AG20443 (cell line): ENCODE measurements around the gene SMPX.

Experiments used
- DNase-seq: peaks from one replicate; pipeline ENCODE4 v3.0.0; 2012; ENCODE audit warnings: low spot score, mixed read lengths

Gene SMPX

DNA sequence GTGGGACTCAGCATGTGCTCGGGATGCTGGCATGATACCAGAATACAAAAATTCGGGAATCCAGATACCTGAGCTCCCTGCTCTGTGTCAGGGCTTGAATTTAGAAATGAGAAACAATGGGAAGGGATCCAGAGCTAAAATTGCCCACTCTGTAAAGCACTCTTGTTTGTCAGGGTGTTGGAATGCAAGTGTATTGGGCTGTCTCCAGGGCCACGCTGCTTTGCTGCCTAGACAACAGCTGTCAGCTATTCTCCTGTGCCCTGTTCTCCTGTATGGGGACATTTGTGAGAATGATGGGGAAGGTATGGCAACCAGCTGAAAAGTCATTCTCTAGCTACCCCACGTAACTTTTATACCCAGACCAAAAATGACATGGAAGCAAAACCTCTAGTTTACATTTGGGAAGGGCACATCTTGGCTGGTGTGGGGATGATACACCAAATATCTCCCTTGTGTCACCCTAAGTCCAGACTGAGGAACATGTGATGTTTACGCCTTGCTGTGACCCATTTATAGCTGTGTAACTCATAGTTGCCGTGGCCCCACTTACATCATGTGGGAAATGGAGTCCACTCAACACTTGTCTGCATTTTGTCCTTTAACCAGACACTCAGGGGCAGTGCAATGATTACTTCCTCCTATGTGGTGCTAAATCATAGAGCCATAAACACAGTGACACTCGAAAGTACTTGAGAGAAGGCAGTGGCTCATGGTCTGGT lies 46.6 kb downstream of the SMPX start:
- DNase-seq = peak; percentile 9

DNA sequence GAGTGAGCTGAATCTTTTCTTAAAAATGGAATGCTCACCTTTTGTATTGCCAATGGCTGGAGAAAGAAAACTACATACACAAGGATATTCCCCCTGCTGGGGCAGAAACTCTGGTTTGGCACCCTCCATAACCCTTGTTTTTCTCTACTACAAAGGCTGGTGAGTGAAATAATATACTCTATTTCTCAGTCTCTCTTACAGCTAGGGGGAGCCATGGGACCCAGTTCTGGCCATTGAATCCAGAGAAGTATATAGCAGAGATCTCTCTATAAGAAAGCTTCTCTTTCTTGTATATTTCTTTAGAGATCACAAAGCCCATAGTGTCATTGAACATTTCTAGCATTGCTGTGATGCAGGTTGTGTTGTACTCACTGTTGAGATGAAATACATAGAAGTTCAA lies 49.8 kb downstream of the SMPX start:
- DNase-seq = no peak

- DNase-seq = no peak
Observed at GRCh38 chrX:21705225-21705624, 52.7 kb downstream of the SMPX start.

DNA sequence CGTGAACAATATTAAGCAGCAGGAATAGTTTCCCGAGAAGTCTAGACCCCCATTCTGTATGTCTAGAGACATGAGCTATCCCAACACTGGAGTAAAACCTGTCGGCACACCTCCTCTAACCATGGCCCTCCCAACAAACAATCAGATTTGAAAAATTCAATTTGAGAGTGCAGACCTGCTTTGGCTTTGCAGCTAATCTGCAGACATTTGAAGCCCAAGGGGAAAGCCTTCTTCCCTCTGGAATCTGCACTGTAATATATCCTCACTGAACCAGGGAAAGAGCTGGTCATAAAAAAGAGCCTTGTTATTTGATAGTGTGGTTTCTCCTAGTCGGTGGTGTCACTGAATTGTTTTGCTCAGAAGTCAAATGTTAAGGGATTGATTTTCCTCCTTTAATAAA lies 55.2 kb downstream of the SMPX start:
- no peak for DNase-seq

- no peak for DNase-seq
Observed at GRCh38 chrX:21700967-21701366, 56.9 kb downstream of the SMPX start.

GRCh38 chrX:21700275-21700674 lies 57.6 kb downstream of the SMPX start:
- DNase-seq = no peak

DNA sequence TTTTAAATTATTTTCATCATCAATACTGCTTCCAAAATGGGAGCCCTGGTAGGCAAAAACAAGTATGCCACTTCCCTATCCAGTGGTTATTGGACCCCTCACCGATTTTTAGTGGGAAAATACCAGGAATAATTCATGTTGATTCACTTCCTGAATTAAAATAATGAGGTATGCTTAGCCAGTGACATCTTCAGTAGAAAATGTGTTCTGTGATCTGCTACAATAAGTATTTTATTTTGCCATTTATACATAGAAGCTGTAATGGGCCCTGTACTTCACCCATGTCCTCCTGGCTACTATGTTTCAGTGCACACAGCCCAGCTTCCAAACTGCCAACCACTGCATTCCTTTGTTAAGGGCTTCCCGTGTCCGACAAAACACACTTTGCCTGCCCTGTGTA lies 58.8 kb downstream of the SMPX start:
- no peak for DNase-seq

- no peak for DNase-seq
Observed at GRCh38 chrX:21698272-21698671, 59.6 kb downstream of the SMPX start.

DNA sequence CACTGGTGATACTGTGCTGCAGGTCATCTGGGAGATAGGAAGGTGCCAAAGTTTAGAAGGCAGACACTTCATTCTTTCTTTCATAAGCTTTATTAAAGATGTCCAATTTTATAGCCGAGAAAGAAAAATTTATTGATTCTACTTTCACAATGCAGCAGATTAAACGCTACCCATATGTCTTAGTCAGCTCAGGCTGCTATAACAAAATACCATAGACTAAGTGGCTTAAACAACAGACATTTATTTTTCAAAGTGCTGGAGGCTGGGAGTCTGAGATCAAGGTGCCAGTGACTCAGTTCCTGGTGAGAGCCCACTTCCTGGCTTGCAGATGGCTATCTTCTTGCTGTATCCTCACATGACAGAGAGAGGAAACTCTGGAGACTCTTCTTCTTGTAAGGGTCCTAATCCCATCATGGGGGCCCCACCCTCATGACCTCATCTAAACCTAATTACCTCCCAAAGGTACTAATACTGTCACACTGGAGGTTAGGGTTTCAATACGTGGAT lies 66.4 kb downstream of the SMPX start:
- no peak for DNase-seq

DNA sequence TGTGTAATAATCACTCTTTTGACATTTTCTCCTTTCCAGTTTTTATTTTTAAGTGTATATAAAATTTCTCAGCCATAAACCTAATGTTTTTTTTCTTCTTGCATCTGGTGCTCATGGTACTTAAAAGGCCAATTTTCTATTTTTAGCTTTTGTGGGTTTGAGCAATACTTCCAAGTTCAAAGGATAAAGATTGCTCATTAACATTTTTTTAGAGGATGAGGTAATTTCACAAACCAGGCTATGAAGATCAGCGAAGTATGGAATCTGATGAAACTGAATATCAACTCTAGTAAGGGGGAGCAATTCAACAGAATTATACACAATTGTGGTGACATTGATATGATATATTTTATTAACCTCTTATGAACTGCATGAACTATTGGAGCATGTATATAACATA lies 74.0 kb downstream of the SMPX start:
- DNase-seq = peak; percentile 11

GRCh38 chrX:21678048-21678612 lies 79.8 kb downstream of the SMPX start:
- no peak for DNase-seq

DNA sequence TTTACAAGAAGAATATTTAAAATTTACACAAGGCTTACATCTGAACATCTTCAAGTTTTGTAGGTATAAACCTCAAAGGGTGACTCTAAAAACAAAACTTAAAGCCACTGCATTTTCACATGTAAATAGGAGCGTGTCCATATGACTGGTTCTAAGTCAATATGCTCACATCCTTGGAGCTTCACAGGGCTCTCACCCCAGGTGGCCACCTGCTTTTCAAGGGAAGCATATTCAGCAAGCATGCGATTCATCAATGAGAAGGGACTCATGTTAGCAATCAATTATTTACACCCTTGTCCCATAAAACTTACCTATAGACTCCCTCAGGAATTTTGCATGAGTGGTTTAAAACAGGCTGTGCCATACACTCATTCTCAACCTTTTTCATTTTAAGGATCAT lies 82.0 kb downstream of the SMPX start:
- DNase-seq = no peak

DNA sequence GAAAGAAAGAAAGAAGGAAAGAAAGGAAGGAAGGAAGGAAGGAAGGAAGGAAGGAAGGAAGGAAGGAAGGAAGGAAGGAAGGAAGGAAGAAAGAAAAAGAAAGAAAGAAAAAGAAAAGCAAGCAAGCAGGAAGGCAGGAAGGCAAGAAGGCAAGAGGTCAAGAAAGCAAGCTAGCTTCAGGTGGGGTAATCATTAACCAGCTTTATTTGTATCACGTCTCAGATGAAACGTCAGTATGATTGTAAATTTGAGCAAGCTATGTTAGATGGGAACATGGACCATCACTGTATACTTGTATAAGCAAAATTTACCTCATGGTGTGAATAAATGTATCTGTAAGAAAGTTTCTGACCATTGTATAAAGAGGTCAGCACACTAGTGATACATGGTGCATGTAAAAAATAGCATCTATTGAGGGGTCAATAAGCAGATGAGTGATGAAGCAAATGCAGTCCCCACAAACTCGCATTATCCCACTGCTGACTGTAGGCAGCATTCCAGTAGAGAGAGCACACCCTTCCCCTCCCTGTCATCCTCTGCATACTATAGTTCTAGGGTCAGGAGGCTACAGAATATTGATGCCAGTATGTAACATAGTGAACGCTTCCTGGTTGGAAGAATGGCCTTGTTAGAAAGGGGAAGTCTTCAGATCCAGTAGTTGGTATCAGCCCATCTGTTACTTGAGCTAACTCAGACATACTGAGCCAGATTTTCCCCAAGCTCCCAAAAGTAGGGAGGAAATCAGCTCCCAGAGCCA lies 83.3 kb downstream of the SMPX start:
- DNase-seq = no peak

DNA sequence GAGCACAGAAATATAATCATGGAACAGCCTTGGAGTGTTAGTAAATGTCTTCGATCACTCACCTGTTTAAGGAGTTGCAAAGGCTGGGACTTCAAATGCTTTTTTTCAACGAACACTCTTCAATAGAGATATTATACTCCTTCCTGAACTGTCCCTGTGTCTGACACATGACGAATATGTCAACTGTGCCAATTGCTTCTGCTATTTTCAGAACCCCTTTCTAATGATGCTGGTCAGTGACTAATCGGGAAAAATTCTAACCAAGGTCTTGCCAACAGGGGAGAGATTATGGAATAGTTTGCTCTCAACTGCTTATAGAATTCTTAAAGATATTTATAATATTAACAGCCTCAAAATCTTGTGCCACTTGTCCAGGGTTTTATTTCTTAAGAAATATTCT lies 91.2 kb downstream of the SMPX start:
- no peak for DNase-seq

GRCh38 chrX:21666252-21666651 lies 91.7 kb downstream of the SMPX start:
- DNase-seq = no peak

- DNase-seq = no peak
Observed at GRCh38 chrX:21662761-21663160, 95.2 kb downstream of the SMPX start.

DNA sequence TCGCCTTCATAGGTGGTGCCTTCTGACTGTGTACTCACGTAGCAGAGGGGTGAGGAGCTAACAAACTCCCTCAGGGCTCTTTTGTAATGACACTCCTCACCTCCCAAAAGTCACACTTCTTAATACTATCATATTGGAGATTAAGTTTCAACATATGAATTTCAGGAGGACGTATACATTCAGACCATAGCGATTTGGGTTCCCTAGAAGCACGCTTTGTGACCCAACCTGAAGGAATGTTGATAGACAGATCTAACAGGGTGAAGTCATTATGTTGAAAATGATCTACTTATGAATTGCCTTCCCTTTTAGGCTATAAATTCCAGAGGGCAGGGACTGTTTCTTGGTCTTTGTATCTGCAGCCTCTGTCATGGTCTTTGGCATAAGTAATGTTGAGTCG lies 96.6 kb downstream of the SMPX start:
- no peak for DNase-seq

GRCh38 chrX:21660156-21660555 lies 97.8 kb downstream of the SMPX start:
- no peak for DNase-seq

- DNase-seq = no peak
Observed at GRCh38 chrX:21659320-21659719, 98.6 kb downstream of the SMPX start.

- no peak for DNase-seq
Observed at GRCh38 chrX:21658746-21659145, 99.2 kb downstream of the SMPX start.

DNA sequence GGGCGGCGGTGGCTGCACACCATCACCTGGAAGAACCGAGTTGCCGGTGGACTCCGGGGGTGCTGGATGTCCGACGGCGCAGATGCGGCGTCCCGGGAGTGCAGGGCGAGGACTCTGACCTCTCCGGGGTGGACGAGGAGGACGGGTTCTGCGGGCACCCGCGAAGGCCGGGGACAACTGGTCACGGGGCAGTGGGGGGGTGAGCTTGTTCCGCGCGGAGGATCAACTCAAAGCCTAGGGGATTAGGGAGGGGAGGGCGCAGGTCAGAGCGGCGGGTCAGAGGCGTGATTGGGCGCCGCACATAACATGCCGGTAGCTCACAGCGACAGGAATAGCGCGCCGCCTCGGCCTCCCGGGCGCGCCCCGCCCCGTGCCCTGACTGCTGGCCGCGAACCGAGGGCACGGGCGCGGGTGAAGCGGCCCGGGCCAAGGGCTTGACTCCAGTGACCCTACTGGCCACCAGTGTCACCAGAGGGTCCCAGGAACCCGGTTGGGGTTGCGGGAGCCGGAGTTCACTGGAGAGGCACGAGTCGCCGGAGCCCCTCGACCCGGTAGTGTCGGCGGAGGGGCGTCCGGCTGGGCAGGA lies 99.7 kb downstream of the SMPX start, which contains the start of gene KLHL34:
TSS of gene KLHL34 (minus strand) at position 179 of the 586 bp plus-strand sequence. CDS start 542 bp downstream, outside the sequence.
- DNase-seq = peak; percentile 20

- no peak for DNase-seq
Observed at GRCh38 chrX:21657318-21658151, 100.4 kb downstream of the SMPX start.
